Neural cell (in vitro differentiated cells): Measurements from ENCODE around the gene LRRC74A. TPM values are rescaled to one million over a fixed set of nuclear protein-coding genes. Genes with fewer than 3 reads are reported as not detected.

ENCODE experiments used
- H2AFZ ChIP-seq: fragments of 200-600, 300-800 bp; sonication (generic), shearing (Covaris generic); 2 replicates; pipeline ENCODE4 v1.6.0; 2014; ENCODE audit warnings: low read depth, mild to moderate bottlenecking, antibody characterized with exemption, low read length, moderate library complexity
- H3F3A ChIP-seq: fragments of 200-600 bp; shearing (Covaris generic); 2 replicates; pipeline ENCODE4 v1.6.1; 2016; ENCODE audit warnings: mild to moderate bottlenecking, moderate library complexity, mixed read lengths, antibody characterized with exemption, low read length; ENCODE audit not compliant: insufficient read depth, poor library complexity, severe bottlenecking
- H3K27ac ChIP-seq: fragments of 200-600, 300-800 bp; sonication (generic), shearing (Covaris generic); 2 replicates; pipeline ENCODE4 v1.5.1; 2014; ENCODE audit warnings: mild to moderate bottlenecking, low read length, moderate library complexity
- H3K27me3 ChIP-seq: fragments of 300-800, 200-600 bp; sonication (generic), shearing (Covaris generic); 2 replicates; pipeline ENCODE4 v1.6.0; 2014; ENCODE audit warnings: mild to moderate bottlenecking, low read depth, low read length, moderate library complexity; ENCODE audit not compliant: insufficient read depth
- H3K36me3 ChIP-seq: fragments of 300-800, 200-600 bp; sonication (generic), shearing (Covaris generic); 2 replicates; pipeline ENCODE4 v1.5.1; 2014; ENCODE audit warnings: mild to moderate bottlenecking, antibody characterized with exemption, low read length, moderate library complexity; ENCODE audit not compliant: insufficient read depth
- H3K4me2 ChIP-seq: fragments of 300-800, 200-600 bp; sonication (generic), shearing (Covaris generic); 2 replicates; pipeline ENCODE4 v1.6.0; 2014; ENCODE audit warnings: mild to moderate bottlenecking, low read length
- H3K4me3 ChIP-seq: fragments of 300-800, 200-600 bp; sonication (generic), shearing (Covaris generic); 2 replicates; pipeline ENCODE4 v1.5.1; 2014; ENCODE audit warnings: mild to moderate bottlenecking, low read length, moderate library complexity
- H3K79me2 ChIP-seq: fragments of 200-600 bp; shearing (Covaris generic); replicated peaks from 2 replicates; pipeline ENCODE4 v1.6.0; 2014; ENCODE audit warnings: mild to moderate bottlenecking, low read length, moderate library complexity; ENCODE audit not compliant: insufficient read depth
- H3K9ac ChIP-seq: fragments of 300-800, 200-600 bp; sonication (generic), shearing (Covaris generic); 2 replicates; pipeline ENCODE4 v1.6.1; 2016; ENCODE audit warnings: mild to moderate bottlenecking, low read length, mixed read lengths
- H3K9me2 ChIP-seq: fragments of 200-600 bp; shearing (Covaris generic); 2 replicates; pipeline ENCODE4 v1.6.1; 2016; ENCODE audit warnings: mild to moderate bottlenecking, low read length, mixed read lengths; ENCODE audit not compliant: insufficient read depth
- H3K9me3 ChIP-seq: fragments of 200-600, 300-800 bp; sonication (generic), shearing (Covaris generic); 2 replicates; pipeline ENCODE4 v1.6.1; 2016; ENCODE audit warnings: mild to moderate bottlenecking, mixed run types, low read length, moderate library complexity, mixed read lengths
- H4K20me1 ChIP-seq: fragments of 200-600 bp; shearing (Covaris generic); 2 replicates; pipeline ENCODE4 v1.6.1; 2016; ENCODE audit warnings: mild to moderate bottlenecking, mixed run types; ENCODE audit not compliant: insufficient read depth
- EP300 ChIP-seq: fragments of 450-650 bp; conservative IDR thresholded peaks from 2 replicates; pipeline ENCODE4 v1.6.1; 2014; ENCODE audit warnings: antibody characterized with exemption, mild to moderate bottlenecking, moderate library complexity; ENCODE audit not compliant: poor library complexity, severe bottlenecking
- EZH2 ChIP-seq: fragments of 200-600, 300-800 bp; shearing (Covaris generic), sonication (generic); IDR thresholded peaks from 2 replicates; pipeline ENCODE4 v1.6.1; 2014; ENCODE audit warnings: antibody characterized with exemption, low read length, borderline replicate concordance, mild to moderate bottlenecking; ENCODE audit not compliant: insufficient read depth, poor library complexity, severe bottlenecking
- MXI1 ChIP-seq: fragments of 450-650 bp; conservative IDR thresholded peaks from 2 replicates; pipeline ENCODE4 v1.6.1; 2014; ENCODE audit warnings: antibody characterized with exemption, mild to moderate bottlenecking; ENCODE audit not compliant: poor library complexity, severe bottlenecking
- POLR2AphosphoS5 ChIP-seq: IDR thresholded peaks from 2 replicates; pipeline ENCODE4 v1.6.1; 2012
- RAD21 ChIP-seq: fragments of 450-650 bp; conservative IDR thresholded peaks from 2 replicates; pipeline ENCODE4 v1.6.1; 2014; ENCODE audit warnings: antibody characterized with exemption, mild to moderate bottlenecking, moderate library complexity
- SMC3 ChIP-seq: fragments of 450-650 bp; conservative IDR thresholded peaks from 2 replicates; pipeline ENCODE4 v1.6.1; 2014; ENCODE audit warnings: antibody characterized with exemption, mild to moderate bottlenecking, moderate library complexity; ENCODE audit not compliant: poor library complexity
- TAF1 ChIP-seq: IDR thresholded peaks from 2 replicates; pipeline ENCODE4 v1.6.1; 2012; ENCODE audit warnings: low read depth
- polyA plus RNA-seq: library from polyadenylated mRNA; depleted of rRNA; stranded (reverse); fragments of >200 nt; gene quantifications from 2 replicates; pipeline ENCODE4 v1.2.3, GENCODE V29; 2014
- TF ChIP-seq, protein P1 (sequence below): fragments of 450-650 bp; IDR thresholded peaks from 2 replicates; pipeline ENCODE4 v1.5.1; 2014; ENCODE audit warnings: antibody characterized with exemption, mild to moderate bottlenecking, moderate library complexity; ENCODE audit not compliant: poor library complexity, severe bottlenecking
- TF ChIP-seq, protein P2 (sequence below): IDR thresholded peaks from 2 replicates; pipeline ENCODE4 v1.6.1; 2012; ENCODE audit warnings: borderline replicate concordance

LRRC74A gene
- polyA plus RNA-seq, 1 donor from 2014 or later = not detected

DNA sequence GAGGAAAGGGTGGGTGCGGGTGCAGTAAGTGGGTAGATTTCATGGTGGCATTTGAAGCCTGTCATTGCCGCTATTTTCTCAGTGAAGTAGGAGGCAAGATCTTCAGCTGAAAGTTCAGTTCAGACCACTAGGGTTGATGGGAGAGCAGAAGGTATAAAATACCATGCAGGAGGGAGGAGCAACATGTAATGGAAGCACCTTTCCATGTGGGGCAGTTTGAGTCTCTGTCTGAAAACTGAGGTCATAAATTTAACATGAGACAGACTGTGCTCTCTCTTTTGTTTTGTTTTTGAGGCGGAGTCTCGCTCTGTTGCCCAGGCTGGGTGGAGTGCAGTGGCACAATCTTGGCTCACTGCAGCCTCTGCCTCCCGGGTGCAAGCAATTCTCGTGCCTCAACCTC lies 22.7 kb downstream of the LRRC74A start:
- H3K9ac ChIP-seq = no peak overlapping the region
- H4K20me1 ChIP-seq = no peaks in the 10 kb centered on the region
- no peaks in the 10 kb centered on the region for H3F3A ChIP-seq
- no peak overlapping the region for H3K27ac ChIP-seq
- H3K27me3 ChIP-seq = no peaks in the 10 kb centered on the region
- no peak overlapping the region for H2AFZ ChIP-seq
- H3K9me2 ChIP-seq = no peaks in the 10 kb centered on the region
- H3K4me2 ChIP-seq = no peak overlapping the region
- no peaks in the 10 kb centered on the region for H3K79me2 ChIP-seq
- H3K9me3 ChIP-seq = no peaks in the 10 kb centered on the region
- H3K36me3 ChIP-seq = no peaks in the 10 kb centered on the region
- no peak for TF ChIP-seq POLR2AphosphoS5
- TF ChIP-seq MXI1 = no peak
- TF ChIP-seq, protein P1, sequence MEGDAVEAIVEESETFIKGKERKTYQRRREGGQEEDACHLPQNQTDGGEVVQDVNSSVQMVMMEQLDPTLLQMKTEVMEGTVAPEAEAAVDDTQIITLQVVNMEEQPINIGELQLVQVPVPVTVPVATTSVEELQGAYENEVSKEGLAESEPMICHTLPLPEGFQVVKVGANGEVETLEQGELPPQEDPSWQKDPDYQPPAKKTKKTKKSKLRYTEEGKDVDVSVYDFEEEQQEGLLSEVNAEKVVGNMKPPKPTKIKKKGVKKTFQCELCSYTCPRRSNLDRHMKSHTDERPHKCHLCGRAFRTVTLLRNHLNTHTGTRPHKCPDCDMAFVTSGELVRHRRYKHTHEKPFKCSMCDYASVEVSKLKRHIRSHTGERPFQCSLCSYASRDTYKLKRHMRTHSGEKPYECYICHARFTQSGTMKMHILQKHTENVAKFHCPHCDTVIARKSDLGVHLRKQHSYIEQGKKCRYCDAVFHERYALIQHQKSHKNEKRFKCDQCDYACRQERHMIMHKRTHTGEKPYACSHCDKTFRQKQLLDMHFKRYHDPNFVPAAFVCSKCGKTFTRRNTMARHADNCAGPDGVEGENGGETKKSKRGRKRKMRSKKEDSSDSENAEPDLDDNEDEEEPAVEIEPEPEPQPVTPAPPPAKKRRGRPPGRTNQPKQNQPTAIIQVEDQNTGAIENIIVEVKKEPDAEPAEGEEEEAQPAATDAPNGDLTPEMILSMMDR = no peak
- no peak for TF ChIP-seq TAF1
- TF ChIP-seq, protein P2, sequence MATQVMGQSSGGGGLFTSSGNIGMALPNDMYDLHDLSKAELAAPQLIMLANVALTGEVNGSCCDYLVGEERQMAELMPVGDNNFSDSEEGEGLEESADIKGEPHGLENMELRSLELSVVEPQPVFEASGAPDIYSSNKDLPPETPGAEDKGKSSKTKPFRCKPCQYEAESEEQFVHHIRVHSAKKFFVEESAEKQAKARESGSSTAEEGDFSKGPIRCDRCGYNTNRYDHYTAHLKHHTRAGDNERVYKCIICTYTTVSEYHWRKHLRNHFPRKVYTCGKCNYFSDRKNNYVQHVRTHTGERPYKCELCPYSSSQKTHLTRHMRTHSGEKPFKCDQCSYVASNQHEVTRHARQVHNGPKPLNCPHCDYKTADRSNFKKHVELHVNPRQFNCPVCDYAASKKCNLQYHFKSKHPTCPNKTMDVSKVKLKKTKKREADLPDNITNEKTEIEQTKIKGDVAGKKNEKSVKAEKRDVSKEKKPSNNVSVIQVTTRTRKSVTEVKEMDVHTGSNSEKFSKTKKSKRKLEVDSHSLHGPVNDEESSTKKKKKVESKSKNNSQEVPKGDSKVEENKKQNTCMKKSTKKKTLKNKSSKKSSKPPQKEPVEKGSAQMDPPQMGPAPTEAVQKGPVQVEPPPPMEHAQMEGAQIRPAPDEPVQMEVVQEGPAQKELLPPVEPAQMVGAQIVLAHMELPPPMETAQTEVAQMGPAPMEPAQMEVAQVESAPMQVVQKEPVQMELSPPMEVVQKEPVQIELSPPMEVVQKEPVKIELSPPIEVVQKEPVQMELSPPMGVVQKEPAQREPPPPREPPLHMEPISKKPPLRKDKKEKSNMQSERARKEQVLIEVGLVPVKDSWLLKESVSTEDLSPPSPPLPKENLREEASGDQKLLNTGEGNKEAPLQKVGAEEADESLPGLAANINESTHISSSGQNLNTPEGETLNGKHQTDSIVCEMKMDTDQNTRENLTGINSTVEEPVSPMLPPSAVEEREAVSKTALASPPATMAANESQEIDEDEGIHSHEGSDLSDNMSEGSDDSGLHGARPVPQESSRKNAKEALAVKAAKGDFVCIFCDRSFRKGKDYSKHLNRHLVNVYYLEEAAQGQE = no peak
- TF ChIP-seq SMC3 = no peak
- TF ChIP-seq EP300 = no peak
- no peak for TF ChIP-seq RAD21
- no peak for TF ChIP-seq EZH2
- no peak overlapping the region for H3K4me3 ChIP-seq

DNA sequence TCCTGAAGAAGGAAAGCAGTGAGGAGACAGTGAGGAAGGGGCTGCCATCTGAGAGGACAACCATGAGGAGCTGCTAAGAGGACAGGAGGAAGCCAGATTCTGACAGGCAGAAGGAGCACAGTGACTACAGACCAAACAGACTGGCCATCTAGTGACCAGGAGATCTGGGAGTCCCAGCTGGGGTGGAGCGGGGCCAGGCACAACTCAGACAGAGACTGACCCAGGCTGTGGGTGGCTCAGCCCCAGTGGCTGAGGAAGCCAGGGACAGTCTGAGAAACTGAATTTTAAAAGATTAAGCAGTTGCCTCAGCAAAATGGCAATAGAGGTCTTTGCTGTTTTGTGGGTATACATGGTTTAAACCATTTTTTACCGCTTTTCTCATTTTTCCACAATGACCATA lies 28.9 kb downstream of the LRRC74A start:
- Histone ChIP-seq H3K9ac (no peak overlapping the region), H3K9me2 (no peaks in the 10 kb centered on the region), H3K27me3 (no peaks in the 10 kb centered on the region), H3K36me3 (no peaks in the 10 kb centered on the region), H3K9me3 (no peaks in the 10 kb centered on the region), H3K27ac (no peak overlapping the region), H3K79me2 (no peaks in the 10 kb centered on the region), H3K4me2 (no peak overlapping the region), H4K20me1 (no peaks in the 10 kb centered on the region), H3K4me3 (no peak overlapping the region), H2AFZ (no peak overlapping the region), H3F3A (no peaks in the 10 kb centered on the region)
- TF ChIP-seq, protein P2 = no peak
- no peak for TF ChIP-seq EP300
- TF ChIP-seq MXI1 = no peak
